ENCODE results near the gene TPM4.

Gene TPM4

GRCh38 chr19:16066611-16067104, 9.6 kb upstream of the TPM4 start:
- ChIA-PET CTCF (interaction anchor here (1.0 to 5.1 kb wide), 7 partner anchors 8 to 49 kb away, joined by 3 to 45 read pairs (median 3); no protein-coding TSS in a partner anchor), POLR2A (interaction anchor here (0.7 to 4.5 kb wide), 5 partner anchors 9 to 16 kb away, joined by 3 to 35 read pairs (median 4); partner anchors contain the start of gene TPM4)
- peak; percentile 13 for TF ChIP-seq CTCF (IDR thresholded peaks at IDR 0.05; ENCODE audit: insufficient read depth, low read length, missing control alignments)
- no peak overlapping the region for H3K4me3 ChIP-seq (ENCODE audit: low read depth, low read length)
- DNase-seq (ENCODE audit: low read depth, low spot score): no peak

GRCh38 chr19:16067205-16067938, 8.9 kb upstream of the TPM4 start:
- ChIA-PET CTCF (interaction anchor here (1.5 to 5.1 kb wide), 2 partner anchors 26 to 42 kb away, joined by 3 to 45 read pairs; no protein-coding TSS in a partner anchor), POLR2A (interaction anchor here (0.8 to 4.5 kb wide), 5 partner anchors 8 to 118 kb away, joined by 3 to 35 read pairs (median 4); partner anchors contain the start of genes FAM32A and TPM4)
- peak overlapping the region; percentile 62 for H3K4me3 ChIP-seq (ENCODE audit: low read depth, low read length)
- no peak for DNase-seq (ENCODE audit: low read depth, low spot score)
- no peak for TF ChIP-seq CTCF (IDR thresholded peaks at IDR 0.05; ENCODE audit: insufficient read depth, low read length, missing control alignments)

GRCh38 chr19:16068696-16069259, 7.5 kb upstream of the TPM4 start:
- CTCF ChIA-PET: interaction anchor here (1.1 kb wide), 1 partner anchor 27 kb away, joined by 4 read pairs; no protein-coding TSS in a partner anchor
- peak overlapping the region; percentile 62 for H3K4me3 ChIP-seq (ENCODE audit: low read depth, low read length)
- POLR2A ChIA-PET: interaction anchor here (0.6 kb wide), 1 partner anchor 35 kb away, joined by 3 read pairs; no protein-coding TSS in a partner anchor
- no peak for DNase-seq (ENCODE audit: low read depth, low spot score)
- TF ChIP-seq CTCF (IDR thresholded peaks at IDR 0.05; ENCODE audit: insufficient read depth, low read length, missing control alignments): no peak

GRCh38 chr19:16069813-16070365, 6.4 kb upstream of the TPM4 start:
- CTCF ChIA-PET: no interaction called here
- peak overlapping the region; percentile 62 for H3K4me3 ChIP-seq (ENCODE audit: low read depth, low read length)
- no peak for DNase-seq (ENCODE audit: low read depth, low spot score)
- TF ChIP-seq CTCF (IDR thresholded peaks at IDR 0.05; ENCODE audit: insufficient read depth, low read length, missing control alignments): no peak
- POLR2A ChIA-PET: interaction anchor here (1.0 kb wide), 1 partner anchor 13 kb away, joined by 4 read pairs; no protein-coding TSS in a partner anchor

GRCh38 chr19:16070366-16070990, 5.8 kb upstream of the TPM4 start:
- no peak for TF ChIP-seq CTCF (IDR thresholded peaks at IDR 0.05; ENCODE audit: insufficient read depth, low read length, missing control alignments)
- H3K4me3 ChIP-seq (ENCODE audit: low read depth, low read length): no peak overlapping the region; the same call in 1 of the 2 replicates
- POLR2A ChIA-PET: interaction anchor here (0.6 to 1.0 kb wide), 2 partner anchors 12 to 19 kb away, joined by 3 to 4 read pairs; no protein-coding TSS in a partner anchor
- CTCF ChIA-PET: interaction anchor here (1.1 to 3.9 kb wide), 3 partner anchors 7 to 29 kb away, joined by 4 to 17 read pairs (median 5); no protein-coding TSS in a partner anchor
- DNase-seq (ENCODE audit: low read depth, low spot score): no peak
